ENCODE measurements around the gene MAFG. TPM values are rescaled to one million over a fixed set of nuclear protein-coding genes. Genes with fewer than 3 reads are reported as not detected.

MAFG gene
- total and polyA plus RNA-seq, 2 of the 13 experiments (the other 11 are each of a cell fraction or from before 2014, with no cell fraction given) = 14.5 to 20.0 TPM

GRCh38 chr17:81906476-81907218 lies 20.9 kb downstream of the MAFG start (continued):
- TF ChIP-seq ZNF687 (CRISPR knock-in tag; IDR thresholded peaks at IDR 0.05) (peak; percentile 35), TFDP1 (CRISPR knock-in tag; IDR thresholded peaks at IDR 0.05; ENCODE audit: borderline replicate concordance) (no peak), SKIL (CRISPR knock-in tag; IDR thresholded peaks at IDR 0.05; ENCODE audit: borderline replicate concordance) (no peak), SALL1 (CRISPR knock-in tag; IDR thresholded peaks at IDR 0.05) (0 out of 2 replicates have a peak, but pooled peaks have one; percentile 18), ZBTB33 (CRISPR knock-in tag; IDR thresholded peaks at IDR 0.05) (peak; percentile 66; the same call in 1 of the 2 replicates), ARID4A (CRISPR knock-in tag; IDR thresholded peaks at IDR 0.05; ENCODE audit: borderline replicate concordance) (peak; percentile 30; the same call in 1 of the 2 replicates), KDM2A (CRISPR knock-in tag; IDR thresholded peaks at IDR 0.05; ENCODE audit: borderline replicate concordance, low read depth) (no peak), ZNF878 (CRISPR knock-in tag; IDR thresholded peaks at IDR 0.05) (no peak), STAG1 (CRISPR knock-in tag; IDR thresholded peaks at IDR 0.05) (peak; percentile 48), RAD21 (CRISPR knock-in tag; IDR thresholded peaks at IDR 0.05) (peak; percentile 57), HNRNPL (IDR thresholded peaks at IDR 0.05; ENCODE audit: low read depth, low read length) (peak; percentile 83; the same call in 1 of the 2 replicates)

Data from HepG2 (cell line).